ENCODE results near the gene LRRC23.
"Not testable (repeated sequence)": the region's sequence is repeated elsewhere in the genome, so short reads cannot be mapped to it uniquely, and the experiment has no call there.

Gene LRRC23

DNA sequence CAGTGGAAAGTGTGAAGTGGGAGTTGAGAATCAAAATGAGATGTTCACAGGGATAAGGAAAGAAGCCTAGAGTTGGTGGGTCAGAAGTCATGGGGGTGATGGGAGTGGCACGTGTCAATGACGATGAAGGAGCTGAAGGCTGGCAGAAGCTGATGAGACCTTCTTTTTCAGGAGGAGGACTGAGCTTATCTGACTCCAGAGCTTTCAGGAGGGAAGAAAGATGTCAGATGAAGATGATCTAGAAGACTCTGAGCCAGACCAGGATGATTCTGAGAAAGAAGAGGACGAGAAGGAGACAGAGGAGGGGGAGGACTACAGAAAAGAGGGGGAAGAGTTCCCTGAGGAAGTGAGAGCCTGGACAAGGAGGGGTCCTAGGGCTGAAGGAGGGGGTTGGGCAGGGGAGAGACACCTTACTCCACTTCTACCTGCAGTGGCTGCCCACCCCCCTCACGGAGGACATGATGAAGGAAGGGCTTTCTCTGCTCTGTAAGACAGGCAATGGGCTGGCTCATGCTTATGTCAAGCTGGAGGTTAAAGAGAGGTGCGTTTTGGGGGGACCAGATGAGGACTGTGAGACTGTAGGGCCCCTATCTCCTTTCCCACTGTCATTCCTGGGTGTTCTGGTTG lies 905 bp downstream of the LRRC23 start:
- DNase-seq: no peak

DNA sequence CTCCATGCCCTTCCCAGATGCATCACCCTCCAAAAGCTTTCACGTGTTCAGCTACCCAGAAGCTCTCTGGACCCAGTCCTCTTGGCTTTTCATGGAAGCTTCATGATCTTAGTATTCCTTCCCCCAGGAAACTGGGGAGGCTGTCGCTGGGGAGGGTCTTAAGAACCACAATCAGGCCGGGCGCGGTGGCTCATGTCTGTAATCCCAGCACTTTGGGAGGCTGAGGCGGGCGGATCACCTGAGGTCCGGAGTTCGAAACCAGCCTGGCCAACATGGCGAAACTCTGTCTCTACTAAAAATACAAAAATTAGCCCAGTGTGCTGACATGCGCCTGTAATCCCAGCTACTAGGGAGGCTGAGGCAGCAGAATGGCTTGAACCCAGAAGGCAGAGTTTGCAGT lies 3.5 kb downstream of the LRRC23 start:
- DNase-seq: not testable (repeated sequence)

DNA sequence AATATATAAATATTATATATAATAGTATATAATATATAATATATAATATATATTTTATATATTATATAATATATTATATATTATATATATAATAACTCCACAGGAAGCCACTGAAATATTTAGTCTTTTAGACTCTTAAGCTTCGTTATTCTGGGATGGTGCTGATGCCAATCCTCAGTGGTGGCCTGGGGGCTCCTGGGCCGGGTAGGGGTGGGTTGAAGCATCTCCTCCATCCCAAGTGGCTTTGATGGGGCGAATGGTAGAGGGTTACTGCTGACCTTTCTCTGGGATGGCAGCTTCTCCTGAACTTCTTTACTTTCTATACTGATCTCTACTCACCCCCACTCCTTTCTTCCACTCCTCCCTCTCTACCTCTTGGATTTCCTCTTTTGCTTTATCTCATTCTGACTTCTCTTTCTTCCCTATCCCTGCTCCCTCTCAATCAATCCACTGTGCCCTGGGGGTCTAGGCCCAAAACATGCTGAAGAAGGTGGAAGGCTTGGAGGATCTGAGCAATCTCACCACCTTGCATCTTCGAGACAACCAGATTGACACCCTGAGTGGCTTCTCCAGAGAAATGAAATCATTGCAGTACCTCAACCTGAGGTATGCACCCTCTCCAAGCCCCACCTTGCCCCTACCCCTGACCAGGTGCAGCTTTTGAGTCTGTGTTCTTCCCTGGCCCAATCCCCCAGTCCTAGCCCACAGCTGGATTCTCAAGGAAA lies 5.0 kb downstream of the LRRC23 start:
- no peak for DNase-seq

DNA sequence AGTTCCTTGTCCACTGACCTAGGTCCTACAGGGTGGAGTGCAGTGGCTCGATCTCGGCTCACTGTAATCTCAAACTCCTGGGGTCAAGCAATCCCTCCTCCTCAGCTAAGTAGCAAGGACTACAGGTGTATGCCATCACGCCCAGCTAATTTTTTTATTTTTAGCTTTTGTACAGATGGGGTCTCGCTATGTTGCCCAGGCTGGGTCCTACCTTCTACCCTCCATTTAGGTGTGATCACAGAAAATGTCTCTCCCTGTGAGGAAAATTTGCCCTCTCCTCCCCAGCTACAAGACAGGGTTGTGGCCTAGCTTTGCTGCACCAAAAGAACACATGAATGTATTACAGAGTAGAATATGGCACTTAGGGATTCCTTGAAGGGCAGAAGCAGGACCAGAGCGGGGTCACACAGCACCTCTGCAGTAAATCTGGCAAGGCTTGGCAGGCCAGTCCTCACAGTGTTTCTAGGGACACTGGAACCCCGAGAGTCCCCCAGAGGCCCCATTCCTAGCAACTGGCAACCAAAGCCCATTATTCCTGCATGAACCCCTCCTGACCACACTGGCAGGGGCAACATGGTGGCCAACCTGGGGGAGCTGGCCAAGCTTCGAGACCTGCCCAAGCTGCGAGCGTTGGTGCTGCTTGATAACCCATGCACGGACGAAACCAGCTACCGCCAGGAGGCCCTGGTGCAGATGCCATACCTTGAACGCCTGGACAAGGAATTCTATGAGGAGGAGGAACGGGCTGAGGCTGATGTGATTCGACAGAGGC lies 7.7 kb downstream of the LRRC23 start:
- no peak for DNase-seq

DNA sequence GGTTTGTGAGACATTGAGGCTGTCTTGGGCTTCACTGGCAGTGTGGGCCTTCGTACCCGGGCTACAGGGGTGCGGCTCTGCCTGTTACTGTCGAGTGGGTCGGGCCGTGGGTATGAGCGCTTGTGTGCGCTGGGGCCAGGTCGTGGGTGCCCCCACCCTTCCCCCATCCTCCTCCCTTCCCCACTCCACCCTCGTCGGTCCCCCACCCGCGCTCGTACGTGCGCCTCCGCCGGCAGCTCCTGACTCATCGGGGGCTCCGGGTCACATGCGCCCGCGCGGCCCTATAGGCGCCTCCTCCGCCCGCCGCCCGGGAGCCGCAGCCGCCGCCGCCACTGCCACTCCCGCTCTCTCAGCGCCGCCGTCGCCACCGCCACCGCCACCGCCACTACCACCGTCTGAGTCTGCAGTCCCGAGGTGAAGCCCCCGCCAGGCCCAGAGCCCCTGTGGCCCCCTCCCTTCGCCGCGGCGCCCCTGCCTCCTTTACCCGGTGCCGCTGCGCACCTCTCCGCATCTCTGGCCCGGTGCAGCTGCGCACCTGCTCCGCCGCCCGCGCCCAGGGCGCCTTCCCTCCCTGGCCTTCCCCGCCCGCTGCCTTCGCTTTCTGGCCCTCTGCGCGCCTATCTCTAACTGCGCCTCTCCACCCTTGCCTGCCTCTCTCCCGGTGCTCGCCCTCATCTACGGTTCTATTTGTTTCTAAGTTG lies 9.8 kb downstream of the LRRC23 start, which contains the start of gene ENO2:
Gene ENO2 (plus strand): TSS at position 335 of the 701 bp plus-strand sequence. CDS start 1,253 bp downstream, outside the sequence.
- no peak for DNase-seq

- DNase-seq: no peak
These were observed 10.5 kb downstream of the LRRC23 start for GRCh38 chr12:6914947-6915788.

GRCh38 chr12:6915789-6916285 lies 11.2 kb downstream of the LRRC23 start:
- DNase-seq: no peak

- no peak for DNase-seq
These were observed 12.0 kb downstream of the LRRC23 start for GRCh38 chr12:6916426-6917200.

DNA sequence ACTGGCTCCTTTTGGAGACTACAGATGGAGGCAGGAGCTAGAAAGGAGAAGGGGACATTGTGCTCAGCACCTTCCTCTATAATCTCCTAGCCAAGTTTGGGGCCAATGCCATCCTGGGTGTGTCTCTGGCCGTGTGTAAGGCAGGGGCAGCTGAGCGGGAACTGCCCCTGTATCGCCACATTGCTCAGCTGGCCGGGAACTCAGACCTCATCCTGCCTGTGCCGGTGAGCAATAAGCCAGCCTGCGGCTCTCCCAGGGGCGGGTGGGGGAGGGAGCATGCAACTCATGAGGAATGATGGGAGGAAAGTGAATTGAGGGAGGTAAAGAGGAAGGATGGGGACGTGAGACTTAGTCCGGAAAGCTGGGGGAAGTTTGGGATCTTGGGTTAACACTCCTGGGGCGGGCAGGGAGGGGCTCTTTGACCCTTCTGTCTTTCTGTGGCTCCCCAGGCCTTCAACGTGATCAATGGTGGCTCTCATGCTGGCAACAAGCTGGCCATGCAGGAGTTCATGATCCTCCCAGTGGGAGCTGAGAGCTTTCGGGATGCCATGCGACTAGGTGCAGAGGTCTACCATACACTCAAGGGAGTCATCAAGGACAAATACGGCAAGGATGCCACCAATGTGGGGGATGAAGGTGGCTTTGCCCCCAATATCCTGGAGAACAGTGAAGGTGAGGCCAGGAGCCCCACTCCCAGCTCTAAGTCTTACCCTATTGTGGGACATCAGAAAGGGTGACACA lies 13.0 kb downstream of the LRRC23 start:
- DNase-seq: no peak

GRCh38 chr12:6919588-6919987 lies 15.0 kb downstream of the LRRC23 start:
- DNase-seq: no peak

GRCh38 chr12:6921539-6921938 lies 16.9 kb downstream of the LRRC23 start:
- no peak for DNase-seq

DNA sequence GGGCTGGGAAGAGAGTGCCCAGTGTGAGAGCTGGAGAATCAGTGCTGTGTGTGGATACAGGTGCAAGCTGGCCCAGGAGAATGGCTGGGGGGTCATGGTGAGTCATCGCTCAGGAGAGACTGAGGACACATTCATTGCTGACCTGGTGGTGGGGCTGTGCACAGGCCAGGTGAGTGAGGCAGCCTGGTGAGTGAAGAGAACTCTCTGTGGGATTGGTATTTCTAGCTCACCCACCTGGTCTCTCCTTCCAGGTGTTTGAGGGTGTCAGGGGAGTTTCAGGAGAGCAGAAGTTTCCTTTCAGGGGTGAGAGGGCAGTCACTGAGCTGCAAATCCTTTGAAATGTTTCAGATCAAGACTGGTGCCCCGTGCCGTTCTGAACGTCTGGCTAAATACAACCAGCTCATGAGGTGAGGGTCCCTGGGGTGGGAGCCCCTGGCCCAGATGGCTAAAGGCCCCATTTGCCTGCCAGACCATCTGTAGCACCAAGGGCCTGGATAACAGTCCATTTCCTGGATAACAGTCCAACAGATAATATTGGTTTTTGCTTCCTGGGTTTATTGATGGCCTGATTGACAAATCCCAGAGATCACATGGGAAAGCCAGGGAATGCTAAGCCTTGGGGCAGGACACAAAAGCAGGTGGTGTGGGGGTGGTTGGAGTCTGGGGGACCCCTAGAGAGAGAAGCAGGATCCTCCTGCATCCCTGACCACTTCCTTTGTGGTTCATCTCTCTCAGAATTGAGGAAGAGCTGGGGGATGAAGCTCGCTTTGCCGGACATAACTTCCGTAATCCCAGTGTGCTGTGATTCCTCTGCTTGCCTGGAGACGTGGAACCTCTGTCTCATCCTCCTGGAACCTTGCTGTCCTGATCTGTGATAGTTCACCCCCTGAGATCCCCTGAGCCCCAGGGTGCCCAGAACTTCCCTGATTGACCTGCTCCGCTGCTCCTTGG lies 17.6 kb downstream of the LRRC23 start:
- no peak for DNase-seq

DNA sequence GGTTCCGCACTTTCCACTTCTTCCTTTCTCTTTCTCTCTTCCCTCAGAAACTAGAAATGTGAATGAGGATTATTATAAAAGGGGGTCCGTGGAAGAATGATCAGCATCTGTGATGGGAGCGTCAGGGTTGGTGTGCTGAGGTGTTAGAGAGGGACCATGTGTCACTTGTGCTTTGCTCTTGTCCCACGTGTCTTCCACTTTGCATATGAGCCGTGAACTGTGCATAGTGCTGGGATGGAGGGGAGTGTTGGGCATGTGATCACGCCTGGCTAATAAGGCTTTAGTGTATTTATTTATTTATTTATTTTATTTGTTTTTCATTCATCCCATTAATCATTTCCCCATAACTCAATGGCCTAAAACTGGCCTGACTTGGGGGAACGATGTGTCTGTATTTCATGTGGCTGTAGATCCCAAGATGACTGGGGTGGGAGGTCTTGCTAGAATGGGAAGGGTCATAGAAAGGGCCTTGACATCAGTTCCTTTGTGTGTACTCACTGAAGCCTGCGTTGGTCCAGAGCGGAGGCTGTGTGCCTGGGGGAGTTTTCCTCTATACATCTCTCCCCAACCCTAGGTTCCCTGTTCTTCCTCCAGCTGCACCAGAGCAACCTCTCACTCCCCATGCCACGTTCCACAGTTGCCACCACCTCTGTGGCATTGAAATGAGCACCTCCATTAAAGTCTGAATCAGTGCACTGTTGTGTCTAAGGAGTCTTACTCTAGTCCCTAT lies 18.5 kb downstream of the LRRC23 start:
- no peak for DNase-seq

GRCh38 chr12:6923851-6924250 lies 19.2 kb downstream of the LRRC23 start:
- no peak for DNase-seq

- DNase-seq: no peak
These were observed 20.6 kb downstream of the LRRC23 start for GRCh38 chr12:6925239-6925539.

GRCh38 chr12:6925540-6926279 lies 21.1 kb downstream of the LRRC23 start:
- no peak for DNase-seq

- peak; percentile 37 for DNase-seq
These were observed 22.9 kb downstream of the LRRC23 start, which contains the start of gene ATN1 for GRCh38 chr12:6927379-6928021. TSS of gene ATN1 (plus strand) at chr12:6927959. CDS start at chr12:6934002, 6,043 bp downstream.

Data from NCI-H2029 treated with DMSO at 0.1 percent for 48 hours (cell line).